Right renal pelvis (tissue), 4 donors: Measurements from ENCODE around the gene BRD1. TPM values are rescaled to one million over a fixed set of nuclear protein-coding genes. Genes with fewer than 3 reads are reported as not detected.

ENCODE experiments used
- DNase-seq, 4 donors: peaks; one replicate each; pipeline ENCODE4 v3.0.0-alpha.2; 2013; ENCODE audit warnings: low read depth in 4 of 4, low spot score in 3 of 4, missing footprints in 1 of 4
- polyA plus RNA-seq, 4 donors: library from polyadenylated mRNA; unstranded; fragments of 120-200 nt; gene quantifications; one replicate each; pipeline ENCODE4 v1.2.1, GENCODE V29; 2013; ENCODE audit not compliant: insufficient read length in 4 of 4

Gene BRD1
- polyA plus RNA-seq, 4 donors = 33.4 to 37.9 (median 35.1) TPM

DNA sequence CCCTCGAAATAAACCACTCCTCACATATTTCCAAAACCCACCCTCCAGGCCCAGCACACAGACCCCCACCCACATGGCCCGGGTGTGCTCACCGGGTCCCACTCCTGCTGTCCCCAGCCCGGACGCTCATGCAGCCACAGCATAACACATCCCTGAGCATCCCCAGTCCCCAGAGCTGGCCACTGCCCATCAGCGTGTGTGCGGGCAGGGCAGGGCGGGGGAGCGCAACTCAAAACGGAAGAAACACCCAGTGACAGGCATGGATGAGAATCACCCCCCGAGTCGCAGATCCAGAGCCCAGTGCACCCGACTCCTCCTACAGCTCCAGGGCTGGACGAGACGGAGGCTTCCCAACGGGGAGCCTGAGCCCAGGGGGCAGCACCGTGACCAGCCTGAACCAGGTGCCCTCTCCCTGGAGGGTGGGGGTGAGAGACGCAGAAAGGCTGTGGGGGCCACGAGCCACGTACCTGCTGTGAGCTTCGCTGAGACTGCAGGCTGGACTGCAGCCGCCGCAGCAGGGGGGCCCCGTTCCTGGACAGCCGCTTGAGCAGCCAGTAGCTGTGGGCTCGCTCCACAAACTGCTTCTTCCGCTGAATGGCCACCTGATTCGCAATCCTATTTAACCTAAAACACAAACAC lies 23.8 kb downstream of the BRD1 start:
- DNase-seq = no peak

DNA sequence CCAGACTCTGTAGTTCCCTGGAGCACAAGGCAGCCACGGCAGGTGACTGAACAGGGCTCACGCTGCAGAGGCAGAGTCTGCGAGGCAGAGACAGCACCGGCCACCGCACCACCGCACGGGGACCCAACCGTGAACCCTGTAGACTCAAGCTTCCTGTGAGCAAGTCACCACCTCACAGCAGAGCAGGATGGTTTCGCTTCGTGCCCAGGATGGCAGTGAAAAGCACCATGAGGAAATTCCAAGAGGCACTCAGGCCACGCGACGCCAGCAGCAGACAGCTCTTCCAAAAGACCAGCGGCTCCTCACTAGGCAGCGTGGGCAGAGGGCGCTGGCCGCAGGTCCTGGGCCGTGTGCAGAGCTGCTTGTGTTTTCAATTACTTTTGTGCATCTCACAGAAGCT lies 24.5 kb downstream of the BRD1 start:
- DNase-seq = no peak

DNA sequence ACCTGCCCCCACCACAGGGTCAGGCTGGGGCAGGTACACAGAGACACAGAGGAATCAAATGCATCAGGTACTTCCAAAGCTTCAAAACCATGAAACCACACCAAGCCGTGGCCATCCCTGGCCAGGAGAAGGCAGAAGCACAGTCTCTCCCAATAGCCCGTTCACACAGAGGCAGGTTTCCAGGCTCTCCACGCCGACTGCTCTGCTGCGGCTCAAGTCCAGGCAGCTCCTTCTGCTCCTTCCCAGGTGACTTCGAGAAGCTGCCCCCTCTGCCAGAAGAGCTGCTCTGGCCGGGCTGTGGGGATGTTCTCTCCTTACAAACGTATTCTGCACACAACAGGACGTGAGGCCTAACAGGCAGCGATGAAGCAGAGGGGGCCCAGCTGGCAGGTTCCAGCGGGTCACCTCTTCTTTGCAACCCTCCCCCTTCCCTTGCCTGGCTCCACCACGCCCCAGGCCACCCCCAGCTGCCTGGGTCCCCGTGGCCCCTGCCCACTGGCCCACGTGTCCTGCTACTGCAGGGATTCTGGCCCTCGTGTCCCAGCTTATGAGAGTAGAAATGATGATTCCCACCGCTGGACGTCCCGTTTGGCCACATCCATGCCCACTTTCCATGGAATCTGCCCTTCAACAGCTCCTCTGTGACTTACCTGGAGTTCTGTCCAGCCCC lies 26.1 kb downstream of the BRD1 start:
- no peak for DNase-seq

DNA sequence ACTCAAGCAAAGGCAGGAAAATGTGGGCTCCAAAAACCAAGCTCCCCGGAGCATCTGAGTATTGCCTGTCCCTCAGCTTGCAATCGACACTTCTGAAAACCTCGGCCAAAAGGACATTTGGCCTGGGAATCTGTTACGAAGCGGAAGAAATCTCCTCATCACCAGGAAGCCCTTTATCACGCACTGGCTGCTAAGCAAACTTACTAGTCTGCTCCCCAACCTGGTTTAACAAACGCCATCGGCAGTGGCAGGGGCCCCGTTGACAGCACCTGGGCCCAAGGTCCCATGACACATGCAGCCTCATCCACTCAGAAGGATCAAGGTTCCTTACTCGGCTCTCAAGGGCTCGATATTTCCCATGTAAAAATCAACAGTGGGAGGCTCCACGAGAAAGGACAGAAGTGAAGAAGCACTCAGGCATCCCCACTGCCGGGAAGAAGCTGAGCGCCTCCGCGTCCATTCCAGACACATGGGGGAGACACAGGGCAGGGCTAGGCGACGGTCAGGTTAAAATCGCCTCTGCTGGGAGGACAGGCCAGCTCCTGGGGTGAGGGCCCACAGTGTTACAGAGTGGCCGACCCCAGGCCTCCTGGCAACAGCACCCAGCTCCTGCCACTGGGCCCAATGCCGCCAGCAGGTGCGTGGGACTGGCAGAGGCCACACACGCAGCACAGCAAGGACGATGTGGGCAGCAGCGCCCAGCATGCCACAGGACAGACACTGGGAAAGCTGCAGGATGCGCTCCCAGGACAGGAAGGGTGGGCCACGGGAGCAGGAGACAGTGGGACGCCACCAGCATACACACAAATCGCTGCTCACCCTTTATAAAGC lies 27.1 kb downstream of the BRD1 start:
- no peak for DNase-seq

DNA sequence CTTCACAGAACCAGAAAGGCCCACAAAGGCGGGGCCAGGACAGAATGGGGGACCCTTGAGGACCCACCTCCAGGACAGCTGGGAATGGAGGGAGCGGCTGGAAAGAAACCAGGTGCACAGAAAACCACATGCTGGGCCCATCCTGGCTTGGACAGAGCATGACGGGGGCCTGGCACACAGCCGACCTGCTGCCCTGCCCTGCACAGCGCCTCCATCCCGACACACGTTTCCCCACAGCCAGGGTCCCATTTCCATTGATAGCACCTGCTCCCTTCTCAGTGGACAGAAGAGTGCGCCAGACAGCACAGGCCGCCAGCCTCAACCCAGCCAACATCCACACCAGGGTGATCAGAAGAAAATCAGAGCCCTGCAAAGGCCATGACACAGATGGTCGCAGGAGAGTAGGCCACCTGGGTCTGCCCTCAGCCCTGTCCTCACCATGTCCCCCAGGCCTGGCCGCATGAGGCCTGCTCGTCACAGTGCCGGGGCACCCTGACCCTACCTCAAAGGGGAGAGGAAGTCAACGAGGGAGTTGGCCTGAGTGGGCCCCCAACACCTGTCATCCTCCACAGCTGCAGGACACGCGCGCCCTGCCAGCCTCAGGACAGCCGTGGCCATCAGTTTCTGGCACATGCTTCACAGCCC lies 28.1 kb downstream of the BRD1 start:
- no peak for DNase-seq

DNA sequence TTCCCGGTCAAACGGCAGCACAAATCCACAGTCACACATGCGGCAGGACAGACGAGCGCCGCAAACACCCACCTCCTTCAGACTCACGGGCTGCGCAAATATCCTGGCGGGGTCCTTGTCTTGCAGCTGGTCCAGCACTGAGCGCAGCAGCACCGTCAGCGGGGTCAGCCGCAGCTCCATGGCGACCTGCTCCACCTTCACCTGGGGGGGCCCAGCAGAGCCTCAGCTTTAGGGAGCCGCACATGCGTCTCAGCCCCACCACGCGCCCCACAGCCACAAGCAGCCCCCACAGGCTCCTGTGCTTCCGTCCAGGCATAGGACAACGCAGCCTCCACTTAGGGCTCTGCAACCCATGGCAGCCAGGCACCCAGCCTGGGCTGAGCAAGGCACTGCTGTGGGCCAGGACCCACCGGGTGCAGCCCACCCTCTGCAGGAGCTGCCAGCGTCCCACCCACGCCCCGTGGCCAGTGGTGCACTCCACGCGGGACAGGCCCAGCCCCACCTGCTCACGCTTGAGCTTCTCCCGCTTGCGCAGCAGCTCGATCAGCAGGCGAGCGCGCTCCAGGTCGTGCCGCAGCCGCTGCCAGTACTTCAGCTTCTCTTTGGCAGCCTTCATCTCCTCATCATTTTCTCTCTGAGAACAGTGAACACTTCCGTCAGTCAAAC lies 29.1 kb downstream of the BRD1 start:
- DNase-seq = no peak

DNA sequence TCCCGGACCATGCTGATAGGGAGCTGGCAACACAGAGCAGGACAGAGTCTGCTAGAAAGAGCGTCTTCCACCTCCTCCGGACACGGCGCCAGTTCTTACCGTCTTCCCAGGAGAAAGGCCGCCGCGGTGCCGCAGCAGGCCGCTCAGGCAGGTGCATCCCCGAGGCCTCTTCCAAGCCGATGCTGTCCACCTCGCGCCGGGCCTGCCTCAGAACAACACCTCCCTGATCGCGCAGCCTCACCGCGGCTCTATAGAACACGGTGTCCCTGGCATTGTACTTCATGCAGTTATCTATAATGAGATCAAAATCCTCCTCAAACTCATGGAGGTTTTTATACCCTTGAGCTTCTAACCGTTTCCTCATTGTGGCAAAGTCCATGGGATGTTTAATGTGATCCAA lies 30.0 kb downstream of the BRD1 start:
- DNase-seq = no peak

DNA sequence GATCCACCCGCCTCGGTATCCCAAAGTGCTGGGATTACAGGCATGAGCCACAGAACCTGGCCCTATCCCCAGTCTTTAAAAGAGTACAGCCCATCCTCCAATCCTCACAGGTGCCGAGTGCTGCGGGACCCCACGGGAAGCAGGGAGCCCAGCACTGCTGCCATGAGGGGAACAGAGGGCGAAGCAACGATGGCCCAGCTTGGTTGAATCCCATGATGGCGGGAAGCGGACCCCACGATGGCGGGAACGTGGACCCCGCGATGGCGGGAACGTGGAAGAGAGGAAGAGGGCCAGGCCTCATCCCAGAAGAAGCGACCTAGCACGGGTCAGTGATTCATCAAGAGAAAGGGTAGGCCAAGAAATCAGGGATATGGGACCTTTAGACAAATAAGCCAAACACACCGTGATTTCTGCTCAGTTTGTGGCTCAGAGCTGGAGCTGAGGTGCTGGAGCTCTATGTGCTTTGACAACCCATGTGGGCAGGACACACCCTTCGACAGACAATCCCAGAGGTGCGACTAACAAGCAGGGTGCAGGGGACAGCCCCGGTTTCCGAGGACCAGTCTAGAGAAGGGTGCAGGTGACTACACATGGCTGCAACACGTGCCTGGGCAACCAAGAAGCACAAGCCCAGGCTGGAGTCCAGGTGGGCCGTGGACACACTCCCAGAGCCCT lies 30.9 kb downstream of the BRD1 start:
- no peak for DNase-seq

DNA sequence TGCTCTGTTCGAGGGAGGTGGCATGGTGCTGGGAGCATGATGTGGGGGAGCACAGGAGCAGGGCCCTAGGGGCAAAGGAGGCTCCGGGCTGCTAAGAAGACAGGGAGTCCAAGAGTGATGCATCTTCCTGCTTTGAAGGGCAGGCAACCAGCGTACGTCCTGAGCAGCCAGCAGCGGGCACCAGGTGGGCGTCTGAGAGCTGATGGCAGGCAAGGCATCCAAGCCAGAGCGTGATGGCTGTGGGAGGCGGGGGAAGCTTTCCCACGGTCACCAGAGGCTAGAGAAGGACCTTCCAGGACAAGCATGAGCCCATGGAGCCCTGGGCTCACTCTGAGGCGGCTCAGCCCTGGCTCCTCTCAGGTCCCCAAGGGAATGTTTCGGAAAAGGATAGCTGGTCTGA lies 32.2 kb downstream of the BRD1 start:
- no peak for DNase-seq

DNA sequence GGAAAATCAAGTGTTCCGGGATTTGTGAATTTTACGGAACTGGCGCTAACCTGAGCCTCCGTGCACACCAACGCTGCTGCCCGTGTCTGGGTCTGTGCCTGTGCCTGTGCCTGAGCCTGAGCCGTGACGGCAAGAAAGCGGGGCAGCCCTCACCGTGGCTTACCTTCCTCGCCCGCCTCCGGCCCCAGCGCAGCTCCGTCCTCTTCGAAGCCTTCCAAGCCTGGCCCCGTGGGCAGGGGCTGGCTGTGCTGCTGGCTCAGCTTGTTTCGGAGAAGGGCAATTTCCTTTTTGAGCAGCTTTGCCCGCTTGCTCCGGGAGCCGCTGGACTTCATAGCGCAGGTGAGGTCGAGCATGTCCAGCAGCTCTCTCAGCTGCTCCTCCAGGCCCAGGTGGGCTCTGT lies 33.8 kb downstream of the BRD1 start:
- no peak for DNase-seq

DNA sequence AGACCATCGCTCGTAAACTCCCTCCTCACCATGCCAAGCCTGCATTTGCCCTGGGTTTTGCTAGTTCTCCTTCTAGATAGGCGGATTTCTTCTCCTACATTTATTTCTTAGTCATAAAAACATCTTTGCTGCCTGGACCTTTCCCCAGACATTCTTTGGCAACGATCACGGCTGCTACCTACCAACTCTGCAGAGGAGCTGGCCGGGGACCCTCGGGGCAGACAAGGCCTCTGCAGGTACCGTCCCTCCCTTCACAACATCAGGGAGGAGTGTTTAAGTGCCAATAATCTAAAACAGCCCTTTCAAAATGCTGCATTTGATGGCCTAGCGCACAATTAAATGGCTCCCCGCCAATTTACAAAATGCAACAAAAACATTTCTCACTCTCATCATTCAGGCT lies 34.4 kb downstream of the BRD1 start:
- no peak for DNase-seq

DNA sequence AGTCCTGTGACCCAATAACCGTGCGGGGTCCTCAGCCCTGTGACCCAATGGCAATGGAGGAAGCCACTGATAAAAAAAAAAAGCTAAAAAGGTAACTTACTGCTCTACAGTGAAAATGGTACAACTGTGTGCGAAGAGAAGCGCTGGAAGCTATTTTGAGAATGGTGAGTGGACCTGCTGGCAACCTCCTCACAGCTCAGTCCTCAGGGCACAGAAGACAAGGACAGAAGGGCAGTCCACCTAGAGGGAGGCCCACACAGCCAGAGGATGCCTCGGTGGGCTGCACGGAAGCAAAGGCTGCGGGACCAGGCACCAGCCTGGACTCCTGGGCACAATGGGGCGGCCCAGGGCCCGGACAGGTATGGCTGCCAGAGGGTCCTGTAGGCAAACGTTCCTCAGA lies 35.6 kb downstream of the BRD1 start:
- no peak for DNase-seq

DNA sequence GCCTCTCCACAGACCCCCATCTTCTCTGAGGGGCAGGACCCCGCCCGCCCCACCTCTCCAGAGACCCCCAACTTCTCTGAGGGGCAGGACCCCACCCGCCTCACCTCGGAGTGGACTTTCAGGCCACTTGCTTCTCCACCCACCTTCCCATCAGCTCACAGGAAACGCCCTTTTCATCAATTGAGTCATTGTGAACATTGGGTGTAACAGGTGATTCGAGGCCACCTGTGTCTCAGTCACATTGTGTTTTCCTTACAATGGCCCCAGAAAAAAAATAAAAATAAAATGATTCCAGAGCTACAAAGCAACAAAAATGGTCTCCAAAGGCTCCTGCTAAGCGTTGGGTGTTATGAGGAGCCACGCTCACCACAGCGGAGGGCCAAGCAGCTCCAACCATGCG lies 36.0 kb downstream of the BRD1 start:
- no peak for DNase-seq

DNA sequence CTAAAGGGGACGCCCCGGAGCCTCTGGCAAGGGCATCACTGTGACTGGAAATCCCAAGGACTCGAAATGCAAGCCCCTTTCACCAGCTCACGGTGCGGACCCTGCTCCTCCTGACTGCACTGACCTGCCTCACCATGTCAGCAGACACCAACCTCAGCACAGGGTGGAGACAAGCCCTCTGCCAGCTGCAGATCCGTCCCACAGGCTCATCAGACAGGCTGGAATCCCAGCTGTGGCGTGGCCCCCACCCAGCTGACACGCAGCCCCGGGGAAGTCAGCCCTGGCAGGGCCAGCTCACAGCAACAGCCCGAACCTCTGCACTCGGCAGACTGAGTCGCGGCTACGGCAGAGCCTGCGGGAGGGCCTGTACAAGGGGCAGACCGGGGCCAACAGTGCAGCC lies 36.8 kb downstream of the BRD1 start:
- no peak for DNase-seq

DNA sequence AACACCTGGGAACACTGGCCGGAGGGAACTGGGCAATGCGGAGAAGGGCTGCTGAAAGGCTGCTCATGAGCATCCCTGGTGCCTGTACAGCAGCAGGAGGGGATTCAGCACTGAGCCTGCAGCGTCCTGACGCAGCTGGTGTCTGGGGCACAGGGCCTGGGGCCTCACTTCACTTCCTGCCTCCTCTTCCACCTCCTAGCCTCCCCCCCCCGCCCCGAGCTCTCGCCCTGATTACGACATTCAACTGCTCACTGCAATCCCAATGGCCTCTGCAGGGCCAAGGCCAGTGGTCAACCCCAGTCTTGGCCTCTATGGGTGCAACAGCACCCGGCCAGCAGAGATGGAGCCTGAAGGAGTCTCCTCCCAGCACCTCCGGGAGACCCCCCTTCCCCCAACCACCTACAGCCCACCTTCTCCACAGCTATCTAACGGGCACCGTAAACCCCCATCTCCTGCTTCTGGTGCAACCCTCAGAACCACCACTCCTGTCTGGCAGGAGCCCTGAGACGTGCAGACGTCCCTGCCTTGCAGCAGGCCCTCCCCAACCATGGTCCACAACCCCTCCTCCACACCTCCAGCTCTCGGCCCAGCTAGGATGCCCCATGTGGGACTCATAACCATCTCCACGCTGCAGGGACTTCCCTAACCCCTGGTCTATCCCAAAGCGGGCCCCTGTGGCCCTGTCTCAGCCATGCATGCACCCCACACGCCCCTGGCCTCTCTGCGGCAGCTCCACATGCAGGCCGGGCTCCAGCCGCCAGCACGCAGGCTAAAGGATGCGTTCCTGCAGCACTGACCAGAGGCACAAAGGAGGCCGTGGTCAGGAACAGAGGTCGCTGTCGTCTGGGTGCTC lies 38.2 kb downstream of the BRD1 start:
- no peak for DNase-seq

DNA sequence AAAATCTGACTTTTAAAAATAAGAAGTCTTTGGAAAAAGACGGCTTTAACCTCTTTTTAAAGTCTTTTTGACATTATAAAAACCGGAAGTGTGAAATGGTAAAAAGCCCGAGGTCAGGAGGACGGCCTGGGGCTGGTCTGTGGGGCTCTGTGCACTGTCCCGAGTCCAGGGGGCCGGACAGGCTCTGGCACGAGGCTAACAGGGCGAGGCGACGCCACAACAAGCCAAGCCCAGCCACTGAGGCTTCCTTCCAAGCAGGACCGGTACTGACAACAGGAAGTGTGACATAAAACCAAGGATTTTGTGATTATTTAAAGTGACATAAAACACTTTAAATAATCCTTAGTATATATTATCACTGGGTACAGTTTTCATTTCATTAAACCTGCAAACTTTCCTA lies 39.2 kb downstream of the BRD1 start:
- DNase-seq = no peak

DNA sequence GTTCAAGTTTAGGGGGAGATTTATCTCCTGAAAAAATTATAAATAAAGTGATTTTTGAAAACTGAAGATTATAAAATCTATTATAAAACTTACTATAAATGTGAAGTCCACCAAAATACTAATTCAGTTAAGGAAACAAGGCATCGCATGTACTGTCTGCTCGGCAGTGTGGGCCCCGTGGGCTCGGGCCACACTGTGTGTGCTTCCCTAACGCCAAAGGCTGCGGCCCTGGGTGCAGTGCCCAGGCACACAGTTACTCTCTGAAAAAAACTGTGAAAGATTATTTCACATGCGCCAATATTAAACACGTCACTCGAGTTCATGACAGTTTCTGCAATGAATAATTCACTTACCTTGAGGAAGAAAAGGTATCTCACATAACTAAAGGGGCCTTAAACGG lies 39.8 kb downstream of the BRD1 start:
- DNase-seq = no peak

DNA sequence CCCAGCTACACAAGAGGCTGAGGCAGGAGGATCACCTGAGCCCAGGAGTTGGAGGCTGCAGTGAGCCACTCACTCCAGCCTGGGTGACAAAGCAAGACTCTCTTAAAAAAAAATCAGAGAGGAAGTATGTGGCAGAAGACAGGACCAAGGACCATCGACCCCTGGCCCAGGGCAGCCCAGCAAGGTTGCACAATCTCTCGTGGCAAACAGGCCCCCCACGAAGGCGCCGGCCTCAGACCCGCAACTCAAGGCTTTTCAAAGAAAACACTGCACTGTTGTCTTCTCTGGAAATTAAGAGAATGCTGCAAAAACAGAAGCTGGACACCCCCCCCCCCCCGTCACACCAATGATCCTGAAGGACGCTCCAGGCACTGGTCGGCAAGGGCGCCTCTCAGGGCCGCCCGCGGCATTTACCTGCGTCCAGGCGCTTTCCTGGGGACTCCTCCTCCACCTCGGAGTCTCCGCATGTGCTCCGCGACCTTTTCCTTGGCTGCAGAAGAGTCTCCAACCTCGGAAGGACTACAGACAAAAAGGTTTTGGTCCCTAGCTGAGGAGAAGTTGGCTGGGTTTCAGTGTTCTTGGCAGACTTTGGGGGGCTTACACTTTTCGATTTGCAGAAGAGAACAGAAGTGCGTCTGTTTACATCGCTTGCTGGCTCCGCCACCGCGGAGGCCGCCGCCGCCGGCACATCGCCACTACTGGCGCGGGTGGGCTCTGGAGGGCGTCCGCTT lies 40.5 kb downstream of the BRD1 start:
- DNase-seq = no peak
